Measurements from ENCODE around the gene CD81.

CD81 gene

DNA sequence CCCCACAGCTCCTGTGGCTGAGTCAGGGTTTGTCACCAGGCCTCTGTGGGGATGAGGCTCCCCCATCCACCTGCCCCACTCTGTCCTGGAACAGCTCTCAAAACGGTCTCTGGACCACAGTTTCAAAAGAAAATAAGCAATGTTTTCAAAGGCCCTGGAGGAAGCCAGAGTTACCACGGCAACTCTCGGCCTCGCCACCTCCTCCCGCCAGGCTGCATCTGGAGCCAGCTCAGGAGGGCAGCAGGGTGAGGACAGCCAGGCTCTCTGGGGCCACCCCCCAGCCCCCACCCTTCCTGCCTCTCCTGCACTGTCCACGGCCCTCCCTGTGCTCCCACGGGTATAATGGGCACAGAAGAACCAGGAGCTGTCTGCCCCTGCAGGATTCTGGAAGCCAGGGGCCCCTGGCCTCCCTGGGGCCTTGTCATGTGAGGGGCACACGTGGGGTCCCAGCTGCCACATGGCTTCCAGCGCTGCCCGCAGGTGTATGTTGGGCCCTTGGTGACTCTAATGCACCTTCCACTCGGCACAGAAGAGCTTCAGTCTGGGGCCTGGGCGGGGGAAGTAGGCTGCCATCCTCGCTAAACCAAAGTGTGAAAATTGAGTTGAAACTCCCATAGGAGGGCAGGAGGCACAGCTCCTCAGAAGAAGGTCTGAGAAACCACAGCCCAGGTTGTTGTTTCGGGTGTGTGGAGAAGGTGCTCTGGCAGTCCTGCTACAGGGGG is 10.3 kb downstream of the CD81 start:
- H3K27me3 Mint-ChIP-seq, result no peaks in the 10 kb centered on the region
- no peaks in the 10 kb centered on the region for H3K9me3 Mint-ChIP-seq
- peak; percentile 40 for DNase-seq
- CTCF ChIA-PET, result interaction anchor here (0.9 to 3.3 kb wide), 6 partner anchors 12 to 90 kb away, joined by 4 to 16 read pairs (median 4); partner anchors contain the start of gene TSSC4
- H3K27ac Mint-ChIP-seq, result peak overlapping the region; percentile 49
- H3K4me1 Mint-ChIP-seq, result peaks cover 56% of the 10 kb centered on the region
- H3K4me3 Mint-ChIP-seq, result no peak overlapping the region
- H3K36me3 Mint-ChIP-seq, result peaks cover 9% of the 10 kb centered on the region

- CTCF ChIA-PET, result interaction anchor here (2.9 to 3.3 kb wide), 2 partner anchors 31 to 84 kb away, joined by 11 to 16 read pairs; no protein-coding TSS in a partner anchor
- Mint-ChIP-seq H3K27me3 (no peaks in the 10 kb centered on the region), H3K4me3 (no peak overlapping the region), H3K9me3 (no peaks in the 10 kb centered on the region), H3K4me1 (peaks cover 48% of the 10 kb centered on the region), H3K36me3 (peaks cover 9% of the 10 kb centered on the region), H3K27ac (no peak overlapping the region)
- no peak for DNase-seq
These were observed 11.6 kb downstream of the CD81 start for GRCh38 chr11:2388431-2389376.

GRCh38 chr11:2389377-2390026 is 12.4 kb downstream of the CD81 start:
- Mint-ChIP-seq H3K36me3 (peaks cover 8% of the 10 kb centered on the region), H3K4me1 (peaks cover 43% of the 10 kb centered on the region), H3K9me3 (no peaks in the 10 kb centered on the region), H3K27ac (peak overlapping the region; percentile 35), H3K27me3 (no peaks in the 10 kb centered on the region), H3K4me3 (no peak overlapping the region)
- CTCF ChIA-PET, result no interaction called here
- no peak for DNase-seq

GRCh38 chr11:2390091-2390724 is 13.1 kb downstream of the CD81 start:
- CTCF ChIA-PET, result no interaction called here
- H3K36me3 Mint-ChIP-seq, result peaks cover 7% of the 10 kb centered on the region
- no peak overlapping the region for H3K4me3 Mint-ChIP-seq
- no peaks in the 10 kb centered on the region for H3K9me3 Mint-ChIP-seq
- H3K4me1 Mint-ChIP-seq, result peaks cover 35% of the 10 kb centered on the region
- H3K27me3 Mint-ChIP-seq, result no peaks in the 10 kb centered on the region
- no peak for DNase-seq
- H3K27ac Mint-ChIP-seq, result peak overlapping the region; percentile 3

GRCh38 chr11:2390725-2391151 is 13.6 kb downstream of the CD81 start:
- no peak overlapping the region for H3K4me3 Mint-ChIP-seq
- no peaks in the 10 kb centered on the region for H3K9me3 Mint-ChIP-seq
- peaks cover 30% of the 10 kb centered on the region for H3K4me1 Mint-ChIP-seq
- peaks cover 4% of the 10 kb centered on the region for H3K36me3 Mint-ChIP-seq
- CTCF ChIA-PET, result no interaction called here
- H3K27ac Mint-ChIP-seq, result peak overlapping the region; percentile 3
- H3K27me3 Mint-ChIP-seq, result no peaks in the 10 kb centered on the region
- DNase-seq, result no peak

- Mint-ChIP-seq H3K27me3 (no peaks in the 10 kb centered on the region), H3K27ac (no peak overlapping the region), H3K36me3 (peaks cover 2% of the 10 kb centered on the region), H3K9me3 (no peaks in the 10 kb centered on the region), H3K4me1 (peaks cover 24% of the 10 kb centered on the region), H3K4me3 (no peak overlapping the region)
- CTCF ChIA-PET, result interaction anchor here (1.6 kb wide), 1 partner anchor 28 kb away, joined by 7 read pairs; no protein-coding TSS in a partner anchor
- DNase-seq, result no peak
These were observed 14.3 kb downstream of the CD81 start for GRCh38 chr11:2391181-2391975.

- H3K4me3 Mint-ChIP-seq, result no peak overlapping the region
- no peaks in the 10 kb centered on the region for H3K27me3 Mint-ChIP-seq
- no peak overlapping the region for H3K27ac Mint-ChIP-seq
- DNase-seq, result no peak
- no peaks in the 10 kb centered on the region for H3K9me3 Mint-ChIP-seq
- H3K36me3 Mint-ChIP-seq, result peaks cover 4% of the 10 kb centered on the region
- H3K4me1 Mint-ChIP-seq, result peaks cover 16% of the 10 kb centered on the region
- CTCF ChIA-PET, result interaction anchor here (1.6 kb wide), 1 partner anchor 27 kb away, joined by 7 read pairs; no protein-coding TSS in a partner anchor
These were observed 15.3 kb downstream of the CD81 start for GRCh38 chr11:2392241-2392959.

GRCh38 chr11:2393111-2393868 is 16.2 kb downstream of the CD81 start:
- no peaks in the 10 kb centered on the region for H3K9me3 Mint-ChIP-seq
- H3K4me3 Mint-ChIP-seq, result no peak overlapping the region
- no peak overlapping the region for H3K27ac Mint-ChIP-seq
- peaks cover 13% of the 10 kb centered on the region for H3K4me1 Mint-ChIP-seq
- H3K27me3 Mint-ChIP-seq, result no peaks in the 10 kb centered on the region
- no peak for DNase-seq
- CTCF ChIA-PET, result no interaction called here
- peaks cover 7% of the 10 kb centered on the region for H3K36me3 Mint-ChIP-seq

DNA sequence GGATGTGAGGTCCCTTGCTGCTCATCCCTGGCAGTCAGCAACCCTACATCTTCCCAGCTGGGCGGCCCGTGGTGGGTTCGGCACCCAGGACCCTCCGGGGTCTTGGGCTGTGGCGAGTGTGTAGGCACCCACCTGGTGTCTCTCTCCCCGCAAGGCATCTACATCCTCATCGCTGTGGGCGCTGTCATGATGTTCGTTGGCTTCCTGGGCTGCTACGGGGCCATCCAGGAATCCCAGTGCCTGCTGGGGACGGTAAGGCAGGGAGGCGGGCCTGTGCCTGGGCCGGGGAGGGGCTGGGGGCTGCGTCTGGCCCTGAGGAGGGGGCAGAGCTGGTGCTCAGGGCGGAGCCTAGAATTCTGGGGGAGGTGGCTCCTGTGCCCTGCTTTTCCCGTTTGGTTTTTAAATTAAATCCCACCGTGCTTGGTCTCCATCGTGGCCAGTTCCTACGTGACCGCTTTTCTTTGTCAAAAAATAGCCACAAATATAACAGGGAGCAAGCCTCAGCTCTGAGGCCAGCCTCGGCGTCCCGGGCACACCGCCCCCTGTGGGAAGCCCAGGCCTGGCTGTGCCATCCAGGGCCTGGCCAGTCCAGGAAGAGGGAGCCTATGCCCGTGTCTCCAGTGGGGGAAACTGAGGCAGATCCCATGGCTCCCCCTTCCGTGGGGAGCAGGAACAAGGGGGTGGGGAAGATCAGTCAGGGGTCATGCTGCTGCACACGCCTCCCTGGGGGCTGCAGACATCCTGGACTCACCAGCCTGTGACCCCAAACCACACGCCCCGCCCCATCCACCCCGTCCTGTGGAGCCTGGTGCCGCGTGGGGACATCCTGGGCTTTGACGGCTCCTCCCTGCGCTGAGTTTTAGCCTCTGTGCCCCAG is 17.1 kb downstream of the CD81 start:
- Mint-ChIP-seq H3K27ac (no peak overlapping the region), H3K36me3 (peaks cover 7% of the 10 kb centered on the region), H3K27me3 (no peaks in the 10 kb centered on the region), H3K9me3 (no peaks in the 10 kb centered on the region), H3K4me3 (no peak overlapping the region), H3K4me1 (peaks cover 11% of the 10 kb centered on the region)
- DNase-seq, result no peak
- CTCF ChIA-PET, result no interaction called here

- CTCF ChIA-PET, result no interaction called here
- peaks cover 7% of the 10 kb centered on the region for H3K36me3 Mint-ChIP-seq
- no peak overlapping the region for H3K4me3 Mint-ChIP-seq
- H3K27me3 Mint-ChIP-seq, result no peaks in the 10 kb centered on the region
- no peak overlapping the region for H3K27ac Mint-ChIP-seq
- DNase-seq, result no peak
- H3K4me1 Mint-ChIP-seq, result peaks cover 7% of the 10 kb centered on the region
- H3K9me3 Mint-ChIP-seq, result no peaks in the 10 kb centered on the region
These were observed 17.7 kb downstream of the CD81 start for GRCh38 chr11:2394818-2395105.

GRCh38 chr11:2395211-2395730 is 18.2 kb downstream of the CD81 start:
- Mint-ChIP-seq H3K9me3 (no peaks in the 10 kb centered on the region), H3K4me1 (peaks cover 5% of the 10 kb centered on the region), H3K36me3 (peaks cover 7% of the 10 kb centered on the region), H3K4me3 (no peak overlapping the region), H3K27me3 (peaks cover 2% of the 10 kb centered on the region), H3K27ac (no peak overlapping the region)
- CTCF ChIA-PET, result no interaction called here
- no peak for DNase-seq

Data from activated naive CD4-positive, alpha-beta T cell treated with anti-CD3 and anti-CD28 coated beads, Interleukin-2, amount 10 ng/mL, durations not matched to agents 7 days and 5 days (primary cell).